Measurements from ENCODE around the gene DPP6. TPM values are rescaled to one million over a fixed set of nuclear protein-coding genes. Genes with fewer than 3 reads are reported as not detected.
"Not testable (repeated sequence)": the region's sequence is repeated elsewhere in the genome, so short reads cannot be mapped to it uniquely, and the experiment has no call there.

Gene DPP6
- total RNA-seq, 1 donor from 2014 or later = not detected

GRCh38 chr7:154072395-154073181 lies 20.4 kb downstream of the DPP6 start:
- DNase-seq (ENCODE audit: low read depth in 2 of 2) = not testable (repeated sequence)

DNA sequence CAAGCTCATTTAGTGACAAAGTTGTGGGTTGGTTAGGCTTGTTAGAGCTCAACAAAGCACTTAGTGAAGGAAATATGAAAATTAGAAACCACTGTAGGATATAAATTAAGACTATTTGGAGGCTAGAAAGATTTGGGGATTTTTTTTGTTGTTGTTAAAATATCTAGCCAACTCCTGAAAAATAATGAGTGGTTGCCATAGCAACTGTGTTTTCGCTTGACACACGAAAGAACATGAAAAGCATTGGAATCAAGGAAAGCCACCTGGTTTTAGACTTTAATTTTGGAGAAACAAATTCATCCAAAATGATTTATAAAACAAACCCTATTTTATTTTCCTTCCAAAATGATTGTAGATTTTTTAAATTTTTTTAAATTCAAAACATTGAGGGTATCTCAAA lies 26.3 kb downstream of the DPP6 start:
- DNase-seq (ENCODE audit: low read depth in 2 of 2) = not testable (repeated sequence)

GRCh38 chr7:154080249-154080648 lies 28.1 kb downstream of the DPP6 start:
- DNase-seq (ENCODE audit: low read depth in 2 of 2) = not testable (repeated sequence)

GRCh38 chr7:154087037-154087725 lies 35.0 kb downstream of the DPP6 start:
- DNase-seq (ENCODE audit: low read depth in 2 of 2) = not testable (repeated sequence)

DNA sequence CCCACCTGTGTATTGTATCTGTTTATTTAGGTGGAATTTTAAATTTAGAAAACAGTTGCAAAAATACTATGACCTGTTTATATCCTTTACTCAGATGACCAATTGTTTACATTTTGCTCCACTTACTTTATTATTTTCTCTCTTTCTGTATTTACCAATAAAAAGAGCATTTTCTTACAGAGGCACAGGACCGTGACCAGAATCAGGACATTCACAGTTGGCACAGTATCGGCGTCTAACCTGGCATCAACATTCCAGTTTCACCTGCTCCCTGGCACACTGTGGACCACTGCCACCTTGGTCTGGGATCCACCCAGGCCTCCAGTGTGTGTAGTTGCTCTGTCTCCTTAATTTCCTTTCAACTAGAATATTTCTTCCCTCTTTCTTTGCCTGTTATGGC lies 39.9 kb downstream of the DPP6 start:
- DNase-seq (ENCODE audit: low read depth in 2 of 2) = not testable (repeated sequence)

GRCh38 chr7:154095201-154095600 lies 43.0 kb downstream of the DPP6 start:
- not testable (repeated sequence) for DNase-seq (ENCODE audit: low read depth in 2 of 2)

DNA sequence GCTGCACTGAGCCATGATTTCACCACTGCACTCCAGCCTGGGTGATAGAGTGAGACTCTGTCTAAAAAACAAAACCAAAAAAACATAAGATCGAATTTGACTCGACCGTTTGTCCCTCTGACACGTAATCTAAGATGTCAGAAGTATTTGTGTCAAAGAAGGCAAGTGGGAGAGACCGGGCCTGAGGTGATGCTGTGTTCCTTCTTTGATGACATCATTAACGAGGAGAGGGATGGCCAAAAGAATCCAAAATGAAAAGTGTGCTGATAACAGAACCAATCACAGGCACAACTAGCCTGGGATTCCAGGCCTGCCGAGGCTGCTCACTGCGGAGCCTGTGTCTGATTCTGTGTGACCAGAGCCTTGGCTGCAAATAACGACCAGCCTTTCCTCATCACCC lies 52.9 kb downstream of the DPP6 start:
- not testable (repeated sequence) for DNase-seq (ENCODE audit: low read depth in 2 of 2)

- not testable (repeated sequence) for DNase-seq (ENCODE audit: low read depth in 2 of 2)
These were observed 57.4 kb downstream of the DPP6 start for GRCh38 chr7:154109615-154110014.

GRCh38 chr7:154113732-154114351 lies 61.6 kb downstream of the DPP6 start:
- not testable (repeated sequence) for DNase-seq (ENCODE audit: low read depth in 2 of 2)

DNA sequence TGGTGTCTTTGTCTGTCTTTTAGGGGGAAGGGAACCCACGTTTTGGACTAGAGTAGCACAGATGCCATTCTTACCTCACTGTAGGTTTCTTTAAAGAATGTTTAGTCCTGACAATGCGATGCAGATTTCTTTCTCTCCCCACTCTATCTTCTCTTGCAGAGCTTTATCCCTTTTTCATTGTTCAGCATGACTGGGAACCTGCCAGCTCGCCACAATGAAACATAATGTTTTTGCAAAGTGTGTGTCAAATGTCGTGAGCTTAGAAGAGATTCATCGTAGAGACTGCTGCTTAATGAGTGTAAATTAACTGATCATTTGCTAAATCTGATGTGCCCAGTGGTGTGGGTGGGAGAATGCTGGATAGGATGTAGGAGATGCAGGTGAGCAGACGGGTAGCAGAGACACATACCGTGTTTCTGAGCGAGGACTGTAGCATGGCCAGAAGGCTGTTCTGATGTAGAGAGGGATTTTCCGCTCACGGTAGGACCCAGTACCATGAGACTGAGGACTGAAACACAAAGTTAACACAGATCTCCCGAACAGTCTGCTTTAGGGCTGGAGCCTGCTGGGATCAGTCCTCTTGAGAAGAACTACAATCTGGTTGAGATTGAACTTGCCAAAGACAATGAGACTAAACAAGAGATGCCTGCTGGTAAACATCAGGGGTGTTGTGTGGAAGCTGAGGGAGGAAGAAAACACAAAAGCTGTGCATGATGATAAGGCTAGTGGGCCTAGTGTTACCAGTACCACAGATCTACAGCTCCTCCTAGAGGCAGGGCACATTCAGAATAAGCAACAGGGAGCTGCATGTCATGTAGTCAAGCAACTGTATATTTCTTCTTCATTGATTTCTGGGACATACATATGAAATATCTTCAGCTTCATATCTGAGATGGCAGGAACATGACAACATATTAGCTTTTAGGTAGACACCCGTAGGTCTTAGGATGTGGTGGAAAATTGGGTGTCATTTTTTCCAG lies 65.5 kb downstream of the DPP6 start:
- DNase-seq (ENCODE audit: low read depth in 2 of 2) = not testable (repeated sequence)

DNA sequence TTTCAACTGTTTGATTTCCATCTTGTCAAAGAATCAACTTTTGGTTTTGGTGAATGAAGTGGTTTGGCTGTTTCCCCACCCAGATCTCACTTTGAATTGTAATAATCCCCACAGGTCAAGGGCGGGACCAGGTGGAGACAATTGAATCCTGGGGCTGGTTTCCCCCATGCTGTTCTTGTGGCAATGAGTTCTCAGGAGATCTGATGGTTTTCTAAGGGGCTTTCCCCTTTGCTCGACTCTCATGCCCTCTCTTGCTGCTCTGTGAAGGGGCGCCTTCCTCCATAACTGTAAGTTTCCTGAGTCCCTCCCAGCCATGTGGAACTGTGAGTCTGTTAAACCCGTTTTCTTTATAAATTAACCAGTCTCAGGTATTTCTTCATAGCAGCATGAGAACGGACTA lies 68.6 kb downstream of the DPP6 start:
- not testable (repeated sequence) for DNase-seq (ENCODE audit: low read depth in 2 of 2)

DNA sequence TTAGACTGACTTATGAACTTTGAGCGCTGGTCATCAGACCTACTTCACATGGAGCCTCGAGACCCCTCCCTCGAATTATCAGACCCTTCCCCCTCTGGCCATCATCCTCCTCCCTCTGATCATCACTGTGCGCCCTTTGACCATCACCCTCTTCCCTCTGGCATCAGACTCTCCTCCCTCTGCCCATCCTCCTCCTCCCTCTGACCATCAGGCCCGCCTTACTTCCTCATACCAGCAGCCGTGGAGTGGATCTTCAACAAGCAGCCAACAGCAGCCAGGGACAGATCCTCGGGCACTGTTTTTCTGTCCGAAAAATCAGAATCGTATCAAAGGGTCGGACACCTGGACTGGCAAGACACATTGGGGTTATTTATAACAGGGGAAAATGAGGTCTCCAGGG lies 70.5 kb downstream of the DPP6 start:
- not testable (repeated sequence) for DNase-seq (ENCODE audit: low read depth in 2 of 2)

DNA sequence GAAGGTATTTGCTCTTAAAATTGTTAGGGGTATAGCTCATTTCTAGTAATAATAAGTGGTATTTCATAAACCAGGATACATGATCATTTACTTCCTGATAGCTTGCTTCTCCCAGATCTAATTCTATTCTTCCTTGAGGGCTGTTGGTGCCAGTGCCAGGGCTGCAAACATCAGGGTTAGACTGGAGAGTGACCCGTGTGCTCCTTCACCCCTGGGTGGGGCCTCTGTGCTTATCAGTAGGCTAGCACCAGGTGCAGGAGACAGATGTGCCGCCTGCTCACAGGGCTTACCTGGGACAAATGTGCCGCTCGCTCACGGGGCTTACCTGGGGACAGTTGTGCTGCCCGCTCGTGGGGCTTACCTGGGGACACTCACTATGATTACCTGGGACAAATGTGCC lies 71.2 kb downstream of the DPP6 start:
- DNase-seq (ENCODE audit: low read depth in 2 of 2) = not testable (repeated sequence)

DNA sequence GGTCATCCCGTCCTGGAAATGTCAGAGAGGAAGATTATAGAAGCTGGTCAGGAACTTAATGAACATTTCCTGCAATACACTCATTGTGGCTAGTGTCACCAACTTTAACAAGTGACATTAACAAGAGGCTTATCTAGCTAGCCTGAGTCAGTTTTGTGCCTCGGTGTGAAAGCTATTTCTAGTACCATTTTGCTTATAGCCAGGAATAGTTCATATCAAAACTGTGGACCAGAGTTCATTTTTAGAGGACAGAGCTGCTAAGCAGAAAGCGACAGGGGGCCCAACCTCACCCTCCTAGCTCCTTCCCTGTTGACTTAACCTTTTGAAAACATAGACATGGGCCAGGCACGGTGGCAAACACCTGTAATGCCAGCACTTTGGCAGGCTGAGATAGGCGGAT lies 76.9 kb downstream of the DPP6 start:
- not testable (repeated sequence) for DNase-seq (ENCODE audit: low read depth in 2 of 2)

DNA sequence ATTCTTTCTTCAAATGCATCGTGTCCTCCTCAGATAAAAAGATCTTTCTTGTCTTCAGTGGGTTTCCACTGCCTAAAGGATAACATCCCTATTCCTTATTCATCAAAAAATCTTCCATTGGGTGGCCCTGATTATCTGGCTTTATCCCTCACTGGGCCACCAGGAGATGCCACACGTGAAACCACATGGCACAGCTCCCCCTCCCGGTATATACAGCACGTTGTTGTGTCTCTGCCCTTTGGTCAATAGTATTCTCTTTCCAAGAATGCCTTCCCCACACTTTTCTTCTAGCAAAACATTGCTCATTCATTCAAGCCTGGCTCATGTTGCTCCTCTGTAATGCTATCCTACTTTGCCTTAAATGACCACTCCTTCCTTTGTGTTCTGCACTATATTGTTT lies 80.4 kb downstream of the DPP6 start:
- DNase-seq (ENCODE audit: low read depth in 2 of 2) = not testable (repeated sequence)

DNA sequence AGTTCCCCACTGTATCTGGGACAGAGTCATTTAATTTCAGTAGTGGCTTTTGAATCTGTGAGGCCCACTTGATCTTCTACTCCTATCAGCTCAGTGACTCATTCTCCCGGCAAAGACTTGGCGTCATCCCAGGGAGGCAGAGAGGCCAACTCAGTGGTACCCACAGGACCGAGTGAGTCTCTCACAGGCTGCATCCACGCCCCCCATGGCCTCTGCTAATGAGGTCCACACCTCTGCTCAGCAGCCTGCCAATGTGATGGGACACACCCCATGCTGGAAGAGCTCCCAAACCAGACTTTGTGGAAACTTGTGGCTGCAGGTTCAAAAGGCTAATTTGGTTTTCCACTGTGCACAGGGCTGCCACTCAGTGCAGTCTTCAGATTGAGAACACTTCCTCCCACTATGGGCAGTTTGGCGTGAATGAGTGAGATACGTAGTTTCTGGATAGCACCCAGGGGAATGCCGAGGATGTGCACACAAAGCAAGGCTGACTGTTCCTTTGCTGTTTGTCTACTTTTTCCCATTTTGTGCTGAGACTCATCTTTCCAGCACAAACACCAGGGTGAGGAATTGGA lies 81.6 kb downstream of the DPP6 start:
- not testable (repeated sequence) for DNase-seq (ENCODE audit: low read depth in 2 of 2)

GRCh38 chr7:154134698-154135097 lies 82.5 kb downstream of the DPP6 start:
- not testable (repeated sequence) for DNase-seq (ENCODE audit: low read depth in 2 of 2)

DNA sequence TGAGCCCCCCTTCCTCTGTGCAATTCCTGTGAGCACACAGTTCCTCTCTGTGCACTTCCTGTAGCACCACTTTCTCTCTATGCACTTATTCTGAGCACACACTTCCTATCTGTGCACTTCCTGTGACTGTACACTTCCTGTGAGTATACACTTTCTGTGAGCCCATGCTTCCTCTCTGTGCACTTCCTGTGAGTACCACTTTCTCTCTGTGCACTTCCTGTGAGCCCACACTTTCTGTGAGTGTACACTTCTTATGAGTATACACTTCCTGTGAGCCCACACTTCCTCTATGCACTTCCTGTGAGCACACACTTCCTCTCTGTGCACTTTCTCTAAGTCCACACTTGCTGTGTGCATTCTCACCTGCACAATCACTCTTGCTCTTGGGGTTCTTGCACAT lies 83.4 kb downstream of the DPP6 start:
- DNase-seq (ENCODE audit: low read depth in 2 of 2) = not testable (repeated sequence)

GRCh38 chr7:154145922-154146706 lies 93.9 kb downstream of the DPP6 start:
- not testable (repeated sequence) for DNase-seq (ENCODE audit: low read depth in 2 of 2)

GRCh38 chr7:154146707-154147038 lies 94.5 kb downstream of the DPP6 start:
- DNase-seq (ENCODE audit: low read depth in 2 of 2) = not testable (repeated sequence)

Measured in dermis microvascular lymphatic vessel endothelial cell (primary cell).